GM12873 (cell line): ENCODE measurements around the gene TJP3.

Experiments
- CTCF ChIP-seq: IDR thresholded peaks from 2 replicates; pipeline ENCODE4 v1.5.1; 2012; ENCODE audit warnings: low read depth, mild to moderate bottlenecking, moderate library complexity, low read length, control low read depth; ENCODE audit not compliant: insufficient read depth; ENCODE audit errors: missing control alignments

The TJP3 gene

DNA sequence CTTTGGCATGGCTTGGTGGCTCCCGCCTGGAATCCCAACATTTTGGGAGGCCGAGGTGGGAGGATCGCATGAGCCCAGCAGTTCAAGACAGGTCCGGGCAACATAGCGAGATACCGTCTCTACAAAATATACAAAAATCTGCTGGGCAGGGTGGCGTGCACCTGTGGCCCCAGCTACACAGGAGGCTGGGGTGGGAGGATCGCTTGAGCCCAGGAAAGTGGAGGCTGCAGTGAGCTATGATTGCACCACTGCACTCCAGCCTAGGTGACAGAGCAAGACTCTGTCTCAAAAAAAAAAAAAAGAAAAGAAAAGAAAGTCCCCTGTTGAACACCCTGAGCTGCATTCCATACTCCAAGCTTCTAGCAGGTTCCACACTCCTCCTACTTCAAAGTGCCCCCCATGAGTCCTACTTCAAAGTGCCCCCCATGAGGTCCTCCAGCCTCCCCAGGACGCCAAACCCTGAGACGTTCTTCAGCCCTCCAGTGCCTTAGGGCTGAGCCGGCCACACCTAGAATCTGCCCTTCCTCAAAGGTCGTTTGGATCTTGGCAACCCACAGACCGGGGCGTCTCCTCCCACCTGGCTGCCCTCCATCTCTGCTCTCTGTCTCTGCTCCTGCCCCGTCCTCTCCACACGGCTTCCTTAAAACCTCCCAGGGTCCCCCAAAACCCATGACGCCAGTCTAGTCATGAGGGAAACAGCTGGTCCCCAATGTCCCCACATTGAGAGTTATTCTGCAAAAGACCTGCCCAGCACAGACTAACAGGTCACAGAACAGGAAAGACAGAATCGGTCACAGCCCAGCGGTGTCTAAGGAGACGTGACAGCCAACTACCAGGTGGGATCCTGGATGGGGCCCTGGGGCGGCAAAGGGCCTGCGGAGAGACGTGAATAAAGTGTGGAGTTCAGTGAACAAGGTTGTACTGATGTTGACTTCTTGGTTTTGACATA is 4.8 kb downstream of the TJP3 start:
- no peak for TF ChIP-seq CTCF

- no peak for TF ChIP-seq CTCF
These were observed 8.0 kb downstream of the TJP3 start for GRCh38 chr19:3716147-3716668.

DNA sequence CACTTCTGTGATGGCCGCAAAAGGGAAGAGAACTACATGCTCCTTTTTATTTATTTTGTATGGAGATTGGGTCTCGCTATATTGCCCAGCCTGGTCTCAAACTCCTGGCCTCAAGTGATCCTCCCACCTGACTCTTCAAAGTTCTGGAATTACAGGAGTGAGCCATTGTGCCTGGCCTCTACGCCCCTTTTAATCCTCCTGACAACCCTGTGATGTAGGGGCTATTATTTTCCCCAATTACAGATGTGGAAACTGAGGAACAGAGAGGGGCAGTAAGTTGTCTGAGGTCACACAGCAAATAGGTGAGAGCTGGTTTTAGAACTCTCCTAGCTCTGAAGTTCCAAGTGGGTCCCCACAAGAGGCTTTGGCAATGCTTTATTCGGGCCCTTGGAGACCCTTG is 11.7 kb downstream of the TJP3 start:
- TF ChIP-seq CTCF, result no peak

GRCh38 chr19:3720349-3720917 is 12.2 kb downstream of the TJP3 start:
- TF ChIP-seq CTCF, result no peak

- no peak for TF ChIP-seq CTCF
These were observed 13.1 kb downstream of the TJP3 start for GRCh38 chr19:3721131-3721886.

DNA sequence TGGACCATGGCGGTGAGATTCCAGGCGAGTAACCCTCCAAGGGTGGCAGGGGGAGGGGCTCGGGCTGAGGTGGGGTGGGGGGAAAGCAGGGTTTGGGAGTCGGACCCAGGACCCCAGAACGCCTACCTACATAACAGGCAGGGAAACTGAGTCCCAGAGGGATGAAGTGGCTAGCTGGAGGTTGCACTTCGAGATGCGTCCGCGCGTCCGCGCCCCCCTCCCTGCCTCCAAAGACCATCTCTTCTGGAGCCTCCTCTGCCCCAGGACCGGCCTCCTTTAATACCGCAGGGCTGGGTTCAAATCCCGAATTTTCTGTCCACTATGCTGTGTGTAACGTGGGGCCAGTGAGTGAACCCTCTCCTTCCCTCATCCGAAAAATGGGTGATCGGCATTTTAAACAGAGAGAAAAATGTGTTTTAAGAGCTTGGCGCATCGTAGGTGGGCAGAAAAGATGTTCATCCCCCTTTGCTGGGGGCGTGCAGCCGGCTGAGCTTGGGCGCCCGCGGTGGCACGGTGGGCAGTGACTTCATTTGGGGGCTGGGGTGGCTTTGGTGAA is 13.8 kb downstream of the TJP3 start:
- no peak for TF ChIP-seq CTCF
